Mesenchymal stem cell (in vitro differentiated cells and primary cell): ENCODE results near the gene APLF.

ENCODE experiments used
- DNase-seq: peaks from one replicate; pipeline ENCODE4 v3.0.0-alpha.2; 2013
- H2AFZ ChIP-seq: one replicate; pipeline ENCODE4 v1.6.1; 2013; ENCODE audit warnings: low read depth, mild to moderate bottlenecking, control low read depth, inconsistent platforms, low read length, moderate library complexity
- H2AK5ac ChIP-seq: 2 replicates; pipeline ENCODE4 v1.6.1; 2013; ENCODE audit warnings: low read length, moderate library complexity, mild to moderate bottlenecking, inconsistent platforms; ENCODE audit not compliant: severe bottlenecking
- H2BK120ac ChIP-seq: one replicate; pipeline ENCODE4 v1.6.1; 2013; ENCODE audit warnings: low read depth, mild to moderate bottlenecking, inconsistent platforms, low read length, moderate library complexity
- H2BK12ac ChIP-seq, 2 experiments: one replicate each; pipeline ENCODE4 v1.6.1; 2013; ENCODE audit warnings: inconsistent platforms in 2 of 2, low read length in 2 of 2, mild to moderate bottlenecking in 2 of 2, moderate library complexity in 2 of 2, control low read depth in 1 of 2
- H2BK15ac ChIP-seq: one replicate; pipeline ENCODE4 v1.6.1; 2013; ENCODE audit warnings: mild to moderate bottlenecking, low read depth, inconsistent platforms; ENCODE audit not compliant: poor library complexity, severe bottlenecking
- H2BK5ac ChIP-seq: 2 replicates; pipeline ENCODE4 v1.6.1; 2013; ENCODE audit warnings: low read depth, mild to moderate bottlenecking, low read length, control low read depth, inconsistent platforms; ENCODE audit not compliant: poor library complexity, severe bottlenecking
- H3K14ac ChIP-seq, 2 experiments: one replicate each; pipeline ENCODE4 v1.6.1; 2013; ENCODE audit warnings: inconsistent platforms in 2 of 2, low read length in 2 of 2, control low read depth in 1 of 2, mild to moderate bottlenecking in 1 of 2, moderate library complexity in 1 of 2
- H3K18ac ChIP-seq, 2 experiments: one replicate each; pipeline ENCODE4 v1.6.1; 2013; ENCODE audit warnings: inconsistent platforms in 2 of 2, low read length in 2 of 2, control low read depth in 1 of 2, low read depth in 1 of 2, mild to moderate bottlenecking in 1 of 2
- H3K23ac ChIP-seq, 2 experiments: one replicate each; pipeline ENCODE4 v1.6.1; 2013; ENCODE audit warnings: inconsistent platforms in 2 of 2, low read length in 2 of 2, mild to moderate bottlenecking in 2 of 2, moderate library complexity in 2 of 2, control low read depth in 1 of 2
- H3K27ac ChIP-seq: 2 replicates; pipeline ENCODE4 v1.5.1; 2013; ENCODE audit warnings: mild to moderate bottlenecking, moderate library complexity, low read length, control low read depth, inconsistent platforms; ENCODE audit not compliant: poor library complexity, severe bottlenecking
- H3K27me3 ChIP-seq, 2 experiments: 2 replicates each; pipeline versions ENCODE4 v1.6.1 to v1.7.0; 2013; ENCODE audit warnings: low read length in 2 of 2, mild to moderate bottlenecking in 2 of 2, moderate library complexity in 2 of 2, control low read depth in 1 of 2, inconsistent platforms in 1 of 2; ENCODE audit not compliant: control insufficient read depth in 1 of 2, insufficient read depth in 1 of 2
- H3K36me3 ChIP-seq, 2 experiments: 2 replicates each; pipeline versions ENCODE4 v1.6.1 to v1.7.0; 2013; ENCODE audit warnings: low read length in 2 of 2, control low read depth in 1 of 2, inconsistent platforms in 1 of 2, low read depth in 1 of 2, mild to moderate bottlenecking in 1 of 2; ENCODE audit not compliant: insufficient read depth in 2 of 2, control insufficient read depth in 1 of 2
- H3K4ac ChIP-seq, 2 experiments: one replicate each; pipeline ENCODE4 v1.6.1; 2013; ENCODE audit warnings: inconsistent platforms in 2 of 2, low read length in 2 of 2, mild to moderate bottlenecking in 2 of 2, moderate library complexity in 2 of 2, control low read depth in 1 of 2, low read depth in 1 of 2
- H3K4me1 ChIP-seq: 2 replicates; pipeline ENCODE4 v1.6.1; 2013; ENCODE audit warnings: low read depth, low read length, control low read depth; ENCODE audit not compliant: control insufficient read depth, insufficient read depth
- H3K4me2 ChIP-seq: 2 replicates; pipeline ENCODE4 v1.6.1; 2013; ENCODE audit warnings: low read length, mild to moderate bottlenecking, inconsistent platforms; ENCODE audit not compliant: poor library complexity, severe bottlenecking
- H3K4me3 ChIP-seq, 2 experiments: 2 replicates each; pipeline versions ENCODE4 v1.5.1 to v1.7.0; 2013; ENCODE audit warnings: low read length in 2 of 2, mild to moderate bottlenecking in 2 of 2, control low read depth in 1 of 2, low read depth in 1 of 2; ENCODE audit not compliant: insufficient read depth in 1 of 2
- H3K79me1 ChIP-seq: replicated peaks from 2 replicates; pipeline ENCODE4 v1.6.1; 2013; ENCODE audit warnings: mild to moderate bottlenecking, control low read depth, low read length, inconsistent platforms; ENCODE audit not compliant: poor library complexity, severe bottlenecking
- H3K9ac ChIP-seq: 2 replicates; pipeline ENCODE4 v1.7.0; 2013; ENCODE audit warnings: mild to moderate bottlenecking, low read length, moderate library complexity
- H3K9me3 ChIP-seq: 2 replicates; pipeline ENCODE4 v1.7.0; 2013; ENCODE audit warnings: mild to moderate bottlenecking, low read length; ENCODE audit not compliant: control insufficient read depth
- H4K8ac ChIP-seq: one replicate; pipeline ENCODE4 v1.6.1; 2013; ENCODE audit warnings: inconsistent platforms, mild to moderate bottlenecking, low read length, moderate library complexity
- H4K91ac ChIP-seq: one replicate; pipeline ENCODE4 v1.6.1; 2013; ENCODE audit warnings: mild to moderate bottlenecking, low read length, inconsistent platforms
- WGBS: methylation state at CpG from one replicate; pipeline ENCODE4 v1.1.7; 2013; ENCODE audit warnings: mixed read lengths; 5-methylcytosine and 5-hydroxymethylcytosine counted together

APLF gene

DNA sequence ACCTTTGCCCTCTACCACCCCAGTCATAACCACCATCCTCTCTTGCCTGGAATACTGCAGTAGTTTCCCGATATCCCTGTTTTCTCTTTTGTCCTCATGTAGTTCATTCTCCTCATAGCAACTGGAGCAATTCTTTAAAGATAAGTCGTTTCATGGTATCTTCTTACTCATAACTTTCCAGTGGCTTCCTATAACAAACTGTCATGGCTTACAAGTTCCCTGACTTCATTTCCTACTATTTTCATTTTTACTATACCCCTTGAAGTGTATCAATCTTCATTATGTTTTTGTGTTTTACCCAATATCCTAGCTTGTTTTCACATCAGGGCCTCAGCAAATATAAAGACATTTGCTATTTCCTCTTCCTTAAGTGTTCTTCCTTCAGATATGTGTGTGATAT, 92.3 kb downstream of the APLF start:
- WGBS = 84% methylated on average over 2 of the region's 2 CpGs
- Histone ChIP-seq H2AK5ac (no peak overlapping the region), H3K4me1 (no peaks in the 10 kb centered on the region), H2BK15ac (no peak overlapping the region), H3K23ac (no peak overlapping the region), H3K4me2 (no peak overlapping the region), H2BK120ac (no peak overlapping the region), H3K4me3 (no peak overlapping the region), H3K27me3 (no peaks in the 10 kb centered on the region), H3K27ac (no peak overlapping the region), H2AFZ (no peak overlapping the region), H3K14ac (no peak overlapping the region), H3K4ac (no peak overlapping the region), H4K91ac (no peak overlapping the region), H2BK12ac (no peak overlapping the region), H3K79me1 (no peaks in the 10 kb centered on the region), H3K9me3 (no peaks in the 10 kb centered on the region), H3K36me3 (no peaks in the 10 kb centered on the region), H3K9ac (no peak overlapping the region), H3K18ac (no peak overlapping the region), H4K8ac (no peak overlapping the region), H2BK5ac (no peak overlapping the region)
- no peak for DNase-seq

DNA sequence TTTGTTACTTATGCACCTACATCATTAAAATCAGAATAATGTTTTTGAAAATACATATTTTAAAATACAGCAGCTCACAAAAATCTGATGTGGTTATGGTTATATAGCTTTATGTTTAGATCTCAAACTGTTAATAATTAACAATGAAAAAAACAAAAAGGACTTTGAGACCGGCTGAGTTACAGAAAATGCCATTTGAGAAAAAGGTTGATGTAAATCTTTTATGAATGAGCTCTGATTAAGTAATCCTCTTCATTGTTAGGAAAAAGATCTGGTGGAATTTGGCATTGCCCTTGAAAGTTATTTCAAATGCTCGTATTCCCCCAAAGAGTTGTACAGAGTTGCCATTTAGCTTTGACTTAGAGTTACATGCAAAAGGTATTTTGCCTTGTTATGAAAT, 93.2 kb downstream of the APLF start:
- H3K14ac ChIP-seq = no peak overlapping the region
- no peak overlapping the region for H3K4me2 ChIP-seq
- H3K79me1 ChIP-seq = no peaks in the 10 kb centered on the region
- 98% methylated on average over 2 of the region's 2 CpGs for WGBS
- no peak overlapping the region for H2AK5ac ChIP-seq
- H3K18ac ChIP-seq = no peak overlapping the region
- H4K91ac ChIP-seq = no peak overlapping the region
- no peak overlapping the region for H3K23ac ChIP-seq
- no peak overlapping the region for H2BK15ac ChIP-seq
- no peak overlapping the region for H2AFZ ChIP-seq
- no peak for DNase-seq
- H2BK5ac ChIP-seq = no peak overlapping the region
- H3K9me3 ChIP-seq = no peaks in the 10 kb centered on the region
- H3K36me3 ChIP-seq = no peaks in the 10 kb centered on the region
- H3K4me3 ChIP-seq = no peak overlapping the region
- no peak overlapping the region for H4K8ac ChIP-seq
- no peak overlapping the region for H3K9ac ChIP-seq
- no peaks in the 10 kb centered on the region for H3K27me3 ChIP-seq
- no peak overlapping the region for H3K27ac ChIP-seq
- no peak overlapping the region for H2BK12ac ChIP-seq
- no peaks in the 10 kb centered on the region for H3K4me1 ChIP-seq
- no peak overlapping the region for H2BK120ac ChIP-seq
- H3K4ac ChIP-seq = no peak overlapping the region

GRCh38 chr2:68561372-68561771, 94.0 kb downstream of the APLF start:
- no peak overlapping the region for H3K9ac ChIP-seq
- 87% methylated on average over 2 of the region's 3 CpGs for WGBS

DNA sequence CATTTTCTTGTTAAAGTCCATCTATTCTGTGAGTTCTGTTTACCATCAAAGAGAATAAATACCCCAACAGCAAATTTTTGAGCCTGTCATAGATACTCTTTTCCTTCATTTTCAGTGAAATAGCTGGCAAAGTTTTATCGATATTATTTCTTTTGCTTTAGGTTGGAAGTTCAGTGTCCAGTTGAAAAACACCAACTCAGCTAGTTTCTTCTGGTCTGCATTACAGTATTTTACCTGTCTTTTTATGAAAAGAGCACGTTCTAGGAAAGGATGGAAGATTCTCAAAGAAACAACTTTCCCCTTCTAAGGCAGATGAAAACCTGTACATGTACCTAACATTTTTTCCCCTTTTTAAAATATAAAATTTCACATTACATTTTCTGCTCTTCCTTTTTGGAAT, 95.5 kb downstream of the APLF start:
- no peaks in the 10 kb centered on the region for H3K9me3 ChIP-seq
- H2BK120ac ChIP-seq = no peak overlapping the region
- H4K8ac ChIP-seq = no peak overlapping the region
- no peak overlapping the region for H2BK12ac ChIP-seq
- no peak overlapping the region for H2AK5ac ChIP-seq
- no peak overlapping the region for H3K27ac ChIP-seq
- H3K23ac ChIP-seq = no peak overlapping the region
- no peaks in the 10 kb centered on the region for H3K27me3 ChIP-seq
- H4K91ac ChIP-seq = no peak overlapping the region
- H3K18ac ChIP-seq = no peak overlapping the region
- no peak overlapping the region for H3K14ac ChIP-seq
- no peaks in the 10 kb centered on the region for H3K4me1 ChIP-seq
- H2BK5ac ChIP-seq = no peak overlapping the region
- 79% methylated on average over 2 of the region's 2 CpGs for WGBS
- no peak overlapping the region for H3K4ac ChIP-seq
- no peak overlapping the region for H2BK15ac ChIP-seq
- H3K9ac ChIP-seq = no peak overlapping the region
- no peaks in the 10 kb centered on the region for H3K36me3 ChIP-seq
- no peak overlapping the region for H3K4me3 ChIP-seq
- no peak for DNase-seq
- H3K4me2 ChIP-seq = no peak overlapping the region
- no peaks in the 10 kb centered on the region for H3K79me1 ChIP-seq
- no peak overlapping the region for H2AFZ ChIP-seq

More at GRCh38 chr2:68561372-68561771, 94.0 kb downstream of the APLF start:
- Histone ChIP-seq H3K4me2 (no peak overlapping the region), H3K4ac (no peak overlapping the region), H3K27me3 (no peaks in the 10 kb centered on the region), H3K23ac (no peak overlapping the region), H3K9me3 (no peaks in the 10 kb centered on the region), H3K36me3 (no peaks in the 10 kb centered on the region), H2BK12ac (no peak overlapping the region), H2BK15ac (no peak overlapping the region), H3K18ac (no peak overlapping the region), H2BK5ac (no peak overlapping the region), H3K27ac (no peak overlapping the region), H4K91ac (no peak overlapping the region), H3K79me1 (no peaks in the 10 kb centered on the region), H3K14ac (no peak overlapping the region), H4K8ac (no peak overlapping the region), H2AFZ (no peak overlapping the region), H3K4me1 (no peaks in the 10 kb centered on the region), H3K4me3 (no peak overlapping the region), H2BK120ac (no peak overlapping the region), H2AK5ac (no peak overlapping the region)
- no peak for DNase-seq
